GM23248 (cell line): ENCODE data around the gene UPP1.
"Not testable (repeated sequence)": the region's sequence is repeated elsewhere in the genome, so short reads cannot be mapped to it uniquely, and the experiment has no call there.

Source experiments
- EZH2 ChIP-seq: fragments of 200-600 bp; sonication (generic); IDR thresholded peaks from 2 replicates; pipeline ENCODE4 v1.6.1; 2018; ENCODE audit warnings: antibody characterized with exemption, mild to moderate bottlenecking; ENCODE audit not compliant: insufficient read depth, poor library complexity, severe bottlenecking
- EZH2phosphoT487 ChIP-seq: fragments of 200-600 bp; sonication (generic); IDR thresholded peaks from 2 replicates; pipeline ENCODE4 v1.6.1; 2018; ENCODE audit warnings: antibody characterized with exemption, moderate library complexity, mild to moderate bottlenecking, low read depth; ENCODE audit not compliant: insufficient read depth

- not testable (repeated sequence) for TF ChIP-seq EZH2, EZH2phosphoT487
These were observed 6.7 kb upstream of the UPP1 start for GRCh38 chr7:48082378-48082777.
